ENCODE data around the gene SHROOM1. TPM values are rescaled to one million over a fixed set of nuclear protein-coding genes. Genes with fewer than 3 reads are reported as not detected.
"Not testable (repeated sequence)": the region's sequence is repeated elsewhere in the genome, so short reads cannot be mapped to it uniquely, and the experiment has no call there.

Gene SHROOM1
- total and polyA plus RNA-seq, 7 donors, result 4.2 to 25.1 (median 20.0) TPM

DNA sequence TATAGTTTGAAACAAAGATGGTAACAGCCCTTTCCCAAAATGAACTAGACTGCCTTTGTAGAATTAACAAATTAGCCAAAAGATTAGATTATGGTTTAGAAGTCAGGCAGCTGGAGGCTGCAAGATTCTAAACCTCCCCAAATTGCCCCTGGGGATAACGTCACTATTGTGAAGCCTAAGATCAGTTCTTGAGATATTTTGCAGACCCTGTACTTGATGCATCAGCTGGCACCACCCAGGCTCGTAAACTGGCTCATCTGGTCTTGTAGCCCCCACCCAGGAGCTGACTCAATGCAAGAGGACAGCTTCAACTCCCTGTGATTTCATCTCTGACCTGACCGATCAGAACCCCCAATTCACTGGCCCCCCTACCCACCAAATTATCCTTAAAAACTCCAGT is 21.6 kb downstream of the SHROOM1 start:
- peaks cover 18 to 48% (median 36%) of the 10 kb centered on the region in 3 donors for H3K27me3 ChIP-seq
- no peak overlapping the region for H3K4me3 ChIP-seq
- peaks cover 0 to 11% (median 10%) of the 10 kb centered on the region in 4 donors for H3K4me1 ChIP-seq
- no peak for DNase-seq
- H3K9me3 ChIP-seq, result no peaks in the 10 kb centered on the region
- WGBS, 2 donors, result 37 to 47% methylated on average over 3 of the region's 3 CpGs
- no peaks in the 10 kb centered on the region for H3K36me3 ChIP-seq
- TF ChIP-seq, protein P1, sequence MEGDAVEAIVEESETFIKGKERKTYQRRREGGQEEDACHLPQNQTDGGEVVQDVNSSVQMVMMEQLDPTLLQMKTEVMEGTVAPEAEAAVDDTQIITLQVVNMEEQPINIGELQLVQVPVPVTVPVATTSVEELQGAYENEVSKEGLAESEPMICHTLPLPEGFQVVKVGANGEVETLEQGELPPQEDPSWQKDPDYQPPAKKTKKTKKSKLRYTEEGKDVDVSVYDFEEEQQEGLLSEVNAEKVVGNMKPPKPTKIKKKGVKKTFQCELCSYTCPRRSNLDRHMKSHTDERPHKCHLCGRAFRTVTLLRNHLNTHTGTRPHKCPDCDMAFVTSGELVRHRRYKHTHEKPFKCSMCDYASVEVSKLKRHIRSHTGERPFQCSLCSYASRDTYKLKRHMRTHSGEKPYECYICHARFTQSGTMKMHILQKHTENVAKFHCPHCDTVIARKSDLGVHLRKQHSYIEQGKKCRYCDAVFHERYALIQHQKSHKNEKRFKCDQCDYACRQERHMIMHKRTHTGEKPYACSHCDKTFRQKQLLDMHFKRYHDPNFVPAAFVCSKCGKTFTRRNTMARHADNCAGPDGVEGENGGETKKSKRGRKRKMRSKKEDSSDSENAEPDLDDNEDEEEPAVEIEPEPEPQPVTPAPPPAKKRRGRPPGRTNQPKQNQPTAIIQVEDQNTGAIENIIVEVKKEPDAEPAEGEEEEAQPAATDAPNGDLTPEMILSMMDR (IDR thresholded peaks at IDR 0.05), result no peak
- TF ChIP-seq POLR2AphosphoS5 (IDR thresholded peaks at IDR 0.05) (no peak), POLR2A (IDR thresholded peaks at IDR 0.05) (no peak), EP300 (IDR thresholded peaks at IDR 0.05) (no peak)
- intact Hi-C loops (cut with DNase I), result no loop called here
- no peak overlapping the region for H3K27ac ChIP-seq

DNA sequence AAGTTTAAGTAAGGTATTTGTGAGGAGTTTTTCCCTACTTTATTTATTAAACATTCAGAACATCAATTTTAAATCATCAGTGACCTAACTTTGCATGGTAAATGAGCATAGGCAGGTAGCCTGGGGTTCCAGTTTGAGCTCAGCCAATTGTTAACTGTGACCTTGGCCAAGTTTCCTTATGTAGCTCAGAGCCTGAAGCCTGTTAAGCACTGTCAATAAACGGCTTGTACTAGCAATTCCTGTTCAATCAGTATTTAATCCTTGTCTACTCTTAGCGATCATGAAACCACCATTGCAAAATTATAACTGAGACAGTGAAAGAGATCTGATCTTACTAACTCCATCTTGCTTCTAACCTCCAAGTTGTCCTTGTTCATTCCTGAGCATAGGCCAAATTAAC is 22.0 kb downstream of the SHROOM1 start:
- H3K36me3 ChIP-seq, result no peaks in the 10 kb centered on the region
- H3K4me3 ChIP-seq, result no peak overlapping the region
- 11 to 51% methylated on average over 2 of the region's 2 CpGs for WGBS, 2 donors
- no peaks in the 10 kb centered on the region for H3K9me3 ChIP-seq
- TF ChIP-seq POLR2A (IDR thresholded peaks at IDR 0.05), result no peak
- TF ChIP-seq POLR2AphosphoS5 (IDR thresholded peaks at IDR 0.05), result no peak
- no peak for TF ChIP-seq EP300 (IDR thresholded peaks at IDR 0.05)
- TF ChIP-seq, protein P1 (IDR thresholded peaks at IDR 0.05), result no peak
- H3K27me3 ChIP-seq, result peaks cover 14 to 43% (median 32%) of the 10 kb centered on the region in 3 donors
- no peak overlapping the region for H3K27ac ChIP-seq
- no peak for DNase-seq
- H3K4me1 ChIP-seq, result peaks cover 0 to 7% (median 6%) of the 10 kb centered on the region in 4 donors
- intact Hi-C loops (cut with DNase I), result no loop called here

DNA sequence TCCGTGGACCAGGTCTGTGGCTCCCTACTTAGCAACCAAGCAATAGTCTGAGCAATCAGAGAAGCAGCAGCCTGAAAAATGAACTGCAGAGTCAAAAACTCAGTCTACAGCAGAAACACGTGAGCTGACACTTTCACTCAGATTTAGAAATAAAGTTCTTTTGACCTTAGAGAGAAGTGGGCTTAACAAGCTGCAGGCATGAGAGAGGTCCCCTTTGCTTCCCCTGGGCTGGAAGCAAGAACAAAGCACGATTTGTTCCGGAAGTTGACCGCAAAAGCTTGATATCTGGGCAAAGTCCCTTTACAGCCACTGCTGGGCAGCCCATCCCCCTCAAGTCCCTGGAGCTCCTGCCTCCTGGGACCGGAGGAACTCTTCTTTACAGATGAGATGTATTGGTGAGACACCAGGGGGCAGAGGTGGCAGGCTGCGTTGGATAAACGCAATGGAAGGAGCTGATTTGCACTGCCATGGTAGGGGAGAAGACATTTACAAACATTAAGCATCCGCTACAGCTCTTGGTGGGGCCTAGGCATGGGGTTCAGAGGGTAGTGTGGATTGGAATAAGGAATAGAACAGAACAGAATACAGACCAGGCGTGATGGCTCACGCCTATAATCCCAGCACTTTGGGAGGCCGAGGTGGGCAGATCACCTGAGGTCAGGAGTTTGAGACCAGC is 23.1 kb downstream of the SHROOM1 start:
- intact Hi-C loops (cut with DNase I), result no loop called here

DNA sequence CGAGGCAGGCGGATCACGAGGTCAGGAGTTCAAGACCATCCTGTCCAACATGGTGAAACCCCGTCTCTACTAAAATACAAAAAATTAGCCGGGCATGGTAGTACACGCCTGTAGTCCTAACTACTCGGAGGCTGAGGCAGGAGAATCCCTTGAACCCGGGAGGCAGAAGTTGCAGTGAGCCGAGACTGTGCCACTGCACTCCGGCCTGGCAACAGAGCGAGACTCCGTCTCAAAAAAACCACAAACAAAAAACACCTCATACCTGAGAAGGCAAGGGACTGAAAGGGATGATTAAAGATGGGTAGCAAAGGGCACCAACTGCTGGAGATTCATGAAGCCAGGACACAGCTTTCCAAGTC is 23.7 kb downstream of the SHROOM1 start:
- H3K27me3 ChIP-seq, result peaks cover 5 to 27% (median 15%) of the 10 kb centered on the region in 3 donors
- H3K4me1 ChIP-seq; H3K27ac ChIP-seq; H3K9me3 ChIP-seq; H3K36me3 ChIP-seq; H3K4me3 ChIP-seq; DNase-seq; intact Hi-C loops (cut with DNase I): not testable (repeated sequence)
- WGBS, 2 donors, result 19 to 72% methylated on average over 12 of the region's 12 CpGs

More for the DNA sequence above, 23.1 kb downstream of the SHROOM1 start:
- no peaks in the 10 kb centered on the region for H3K9me3 ChIP-seq
- no peak overlapping the region for H3K27ac ChIP-seq
- no peaks in the 10 kb centered on the region for H3K36me3 ChIP-seq
- H3K4me1 ChIP-seq, result no peaks in the 10 kb centered on the region
- peaks cover 10 to 32% (median 20%) of the 10 kb centered on the region in 3 donors for H3K27me3 ChIP-seq
- 23 to 55% methylated on average over 12 of the region's 12 CpGs for WGBS, 2 donors
- no peak overlapping the region for H3K4me3 ChIP-seq
- peak; percentile 13 for DNase-seq
- no peak for TF ChIP-seq POLR2AphosphoS5 (IDR thresholded peaks at IDR 0.05)
- TF ChIP-seq, protein P1 (IDR thresholded peaks at IDR 0.05), result no peak
- TF ChIP-seq POLR2A (IDR thresholded peaks at IDR 0.05), result no peak
- no peak for TF ChIP-seq EP300 (IDR thresholded peaks at IDR 0.05)

DNA sequence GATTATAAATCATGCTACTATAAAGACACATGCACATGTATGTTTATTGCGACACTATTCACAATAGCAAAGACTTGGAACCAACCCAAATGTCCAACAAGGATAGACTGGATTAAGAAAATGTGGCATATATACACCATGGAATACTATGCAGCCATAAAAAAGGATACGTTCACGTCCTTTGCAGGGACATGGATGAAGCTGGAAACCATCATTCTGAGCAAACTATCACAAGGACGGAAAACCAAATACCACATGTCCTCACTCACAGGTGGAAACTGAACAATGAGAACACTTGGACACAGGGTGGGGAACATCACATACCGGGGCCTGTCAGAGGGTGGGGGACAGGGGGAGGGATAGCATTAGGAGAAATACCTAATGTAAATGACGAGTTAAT is 24.6 kb downstream of the SHROOM1 start:
- DNase-seq; H3K4me3 ChIP-seq; H3K9me3 ChIP-seq; H3K36me3 ChIP-seq; H3K4me1 ChIP-seq; intact Hi-C loops (cut with DNase I); H3K27ac ChIP-seq: not testable (repeated sequence)
- WGBS, 2 donors, result 88 to 96% methylated on average over 6 of the region's 6 CpGs
- H3K27me3 ChIP-seq, result peaks cover 2 to 24% (median 6%) of the 10 kb centered on the region in 3 donors

DNA sequence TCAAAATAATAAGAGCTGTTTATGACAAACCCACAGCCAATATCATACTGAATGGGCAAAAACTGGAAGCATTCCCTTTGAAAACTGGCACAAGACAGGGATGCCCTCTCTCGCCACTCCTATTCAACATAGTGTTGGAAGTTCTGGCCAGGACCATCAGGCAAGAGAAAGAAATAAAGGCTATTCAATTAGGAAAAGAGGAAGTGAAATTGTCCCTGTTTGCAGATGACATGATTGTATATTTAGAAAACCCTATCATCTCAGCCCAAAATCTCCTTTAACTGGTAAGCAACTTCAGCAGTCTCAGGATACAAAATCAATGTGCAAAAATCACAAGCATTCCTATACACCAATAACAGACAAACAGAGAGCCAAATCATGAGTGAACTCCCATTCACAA is 26.2 kb downstream of the SHROOM1 start:
- 94 to 100% methylated on average over 1 of the region's 1 CpG for WGBS, 2 donors
- H3K27ac ChIP-seq; H3K9me3 ChIP-seq; H3K4me3 ChIP-seq; H3K36me3 ChIP-seq; intact Hi-C loops (cut with DNase I); DNase-seq; H3K4me1 ChIP-seq: not testable (repeated sequence)
- peaks cover 0 to 17% (median 0%) of the 10 kb centered on the region in 3 donors for H3K27me3 ChIP-seq

DNA sequence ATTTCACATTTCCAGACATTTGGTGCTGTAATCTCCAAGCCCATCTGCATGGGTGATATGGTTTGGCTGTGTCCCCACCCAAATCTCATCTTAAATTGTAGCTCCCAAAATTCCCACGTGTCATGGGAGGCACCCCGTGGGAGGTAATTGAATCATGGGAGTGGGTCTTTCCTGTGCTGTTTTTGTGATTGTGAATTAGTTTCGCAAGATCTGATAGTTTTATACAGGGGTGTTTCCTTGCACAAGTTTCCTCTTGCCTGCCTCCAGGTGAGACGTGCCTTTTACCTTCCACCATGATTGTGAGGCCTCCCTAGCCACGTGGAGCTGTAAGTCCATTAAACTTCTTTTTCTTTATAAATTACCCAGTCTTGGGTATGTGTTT is 27.8 kb downstream of the SHROOM1 start:
- intact Hi-C loops (cut with DNase I), result not testable (repeated sequence)

More for the DNA sequence above, 27.8 kb downstream of the SHROOM1 start:
- H3K27ac ChIP-seq, H3K9me3 ChIP-seq, DNase-seq, H3K4me3 ChIP-seq, H3K4me1 ChIP-seq, H3K36me3 ChIP-seq: not testable (repeated sequence)
- WGBS, 2 donors, result 88 to 90% methylated on average over 5 of the region's 5 CpGs
- peaks cover 0 to 17% (median 0%) of the 10 kb centered on the region in 3 donors for H3K27me3 ChIP-seq
